ENCODE measurements around the gene HADH.

The HADH gene

DNA sequence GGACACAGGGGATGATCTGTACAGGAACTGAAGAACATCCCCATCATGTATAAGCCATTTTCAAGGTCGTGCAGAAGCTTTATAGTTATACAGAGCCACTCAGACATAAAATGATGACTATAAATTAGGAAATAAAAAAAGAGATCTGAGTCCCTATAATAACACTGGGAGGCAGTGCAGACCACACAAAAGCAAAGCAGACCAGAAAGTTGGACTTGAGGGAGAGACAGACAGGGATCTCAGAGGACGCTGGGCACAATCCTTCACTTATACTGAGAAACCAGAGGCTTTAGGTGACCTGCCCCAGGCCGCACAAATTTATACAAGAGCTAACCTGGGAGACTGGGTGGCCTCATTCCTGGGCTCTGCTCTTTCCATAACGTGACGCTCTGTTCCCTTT, 70.5 kb downstream of the HADH start:
- peak; percentile 32 for DNase-seq

DNA sequence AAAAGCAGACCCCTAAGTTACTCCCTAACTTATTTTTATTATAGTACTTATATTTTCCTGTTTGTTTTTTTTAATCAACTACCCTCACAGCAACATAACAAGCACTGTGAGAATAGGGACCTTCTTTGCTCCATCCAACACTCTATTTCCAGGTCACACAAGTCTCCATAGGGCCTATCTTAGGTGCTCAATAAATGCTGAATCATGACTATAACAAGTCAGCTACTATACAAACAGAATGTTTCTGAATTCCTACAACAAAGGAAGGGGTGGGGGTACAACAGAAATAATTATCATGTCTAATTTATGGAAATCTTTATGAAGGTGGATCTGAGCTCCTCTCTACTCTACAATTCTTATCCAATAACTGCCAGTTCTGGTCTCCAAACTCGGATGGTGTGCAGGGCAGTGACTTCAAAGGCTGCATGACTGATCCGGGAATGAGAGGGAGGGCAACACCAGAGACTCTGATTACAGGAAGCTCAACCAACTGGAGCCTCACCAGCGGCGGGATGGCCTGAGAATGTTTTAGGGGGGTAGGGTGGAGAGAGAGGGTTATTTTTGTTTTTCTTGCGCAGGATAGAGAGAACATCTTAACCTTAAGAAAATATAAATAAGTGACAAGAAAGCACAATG, 71.1 kb downstream of the HADH start:
- no peak for DNase-seq

- no peak for DNase-seq
Measured at GRCh38 chr4:108068442-108068841, 78.8 kb downstream of the HADH start.

GRCh38 chr4:108070775-108071174, 81.1 kb downstream of the HADH start:
- no peak for DNase-seq

DNA sequence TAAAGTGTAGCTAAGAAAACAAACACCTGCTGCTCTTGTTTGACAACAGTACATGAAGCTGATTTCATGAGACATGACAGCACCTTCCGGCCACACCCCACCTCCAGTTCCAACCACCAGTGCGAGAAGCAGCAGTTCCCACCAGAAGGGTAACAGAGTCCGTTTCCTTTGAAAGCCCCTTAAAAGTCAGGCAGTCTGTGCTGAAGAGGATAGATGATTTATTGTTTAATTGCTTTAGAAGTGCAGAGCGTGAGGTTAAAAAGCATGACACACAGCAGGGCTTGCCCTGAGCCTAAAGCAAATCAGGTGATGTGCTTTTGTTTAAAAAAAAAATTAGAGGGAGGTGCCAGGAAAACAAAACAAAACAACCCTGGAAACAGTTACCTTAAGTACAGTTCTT, 82.6 kb downstream of the HADH start:
- no peak for DNase-seq

GRCh38 chr4:108078024-108078733, 88.5 kb downstream of the HADH start:
- DNase-seq, result no peak

- no peak for DNase-seq
Measured at GRCh38 chr4:108080747-108081146, 91.1 kb downstream of the HADH start.

GRCh38 chr4:108081256-108081655, 91.6 kb downstream of the HADH start:
- no peak for DNase-seq
